HG03378 (cell line): ENCODE data around the gene THNSL1.
"Not testable (repeated sequence)": the region's sequence is repeated elsewhere in the genome, so short reads cannot be mapped to it uniquely, and the experiment has no call there.

Experiments
- ATAC-seq: cut with Tn5 transposase; IDR thresholded peaks from one replicate; pipeline ENCODE4 v1.9.1; 2021; ENCODE audit warnings: mild to moderate bottlenecking, moderate library complexity; ENCODE audit not compliant: unreplicated experiment

The THNSL1 gene

DNA sequence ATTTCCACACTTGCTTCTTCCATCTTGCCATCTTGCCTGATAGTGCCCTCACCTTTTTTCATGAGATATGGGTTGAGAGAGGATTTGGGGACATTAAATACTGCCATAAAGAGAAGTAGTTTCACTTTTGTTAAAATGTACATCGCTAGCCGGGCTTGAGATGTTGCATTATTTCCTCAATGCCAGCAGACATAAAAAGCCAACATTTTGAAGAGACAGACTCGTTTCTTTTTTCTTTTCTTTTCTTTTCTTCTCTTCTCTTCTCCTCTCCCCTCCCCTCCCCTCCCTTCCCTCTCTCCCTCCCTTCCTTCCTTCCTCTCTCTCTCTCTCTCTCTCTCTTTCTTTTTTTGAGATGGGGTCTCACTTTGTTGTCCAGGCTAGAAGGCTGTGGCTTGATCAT, 18.4 kb upstream of the THNSL1 start:
- ATAC-seq, result no peak

GRCh38 chr10:25011591-25011990, 4.8 kb upstream of the THNSL1 start:
- ATAC-seq, result not testable (repeated sequence)

- no peak for ATAC-seq
These were observed 1.8 kb upstream of the THNSL1 start for GRCh38 chr10:25014579-25014978.

DNA sequence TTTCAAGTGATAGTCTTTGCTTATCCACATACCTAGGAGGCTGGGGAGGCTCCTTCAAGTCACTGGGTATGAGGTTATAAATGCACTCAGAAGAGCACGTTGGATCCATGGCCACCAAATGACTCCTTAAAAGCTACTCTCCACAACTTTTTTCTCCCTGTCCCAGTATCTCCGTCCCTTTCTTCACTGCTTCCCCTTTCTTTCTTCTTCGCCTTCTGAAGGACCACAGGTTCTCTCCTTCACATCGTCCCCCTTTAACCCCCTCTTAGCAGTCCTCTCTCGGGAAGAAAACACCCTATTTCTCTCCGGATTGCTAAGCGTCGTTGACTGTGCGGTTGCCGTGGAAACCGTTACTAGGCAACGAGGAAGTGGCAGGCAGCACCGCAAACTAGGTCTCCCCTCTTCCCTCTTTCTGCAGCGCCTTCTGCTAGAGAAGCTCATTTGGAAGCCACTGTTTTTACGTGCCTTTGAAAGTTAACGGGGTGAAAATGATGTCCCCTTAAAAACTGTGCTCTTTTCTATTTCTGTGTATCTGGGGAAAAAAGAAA, 510 bp upstream of the THNSL1 start, which contains the start of gene ENKUR:
Gene ENKUR (minus strand): TSS at position 331 of the 548 bp plus-strand sequence. CDS start 222 bp downstream, at position 109.
- ATAC-seq, result peak; percentile 75

DNA sequence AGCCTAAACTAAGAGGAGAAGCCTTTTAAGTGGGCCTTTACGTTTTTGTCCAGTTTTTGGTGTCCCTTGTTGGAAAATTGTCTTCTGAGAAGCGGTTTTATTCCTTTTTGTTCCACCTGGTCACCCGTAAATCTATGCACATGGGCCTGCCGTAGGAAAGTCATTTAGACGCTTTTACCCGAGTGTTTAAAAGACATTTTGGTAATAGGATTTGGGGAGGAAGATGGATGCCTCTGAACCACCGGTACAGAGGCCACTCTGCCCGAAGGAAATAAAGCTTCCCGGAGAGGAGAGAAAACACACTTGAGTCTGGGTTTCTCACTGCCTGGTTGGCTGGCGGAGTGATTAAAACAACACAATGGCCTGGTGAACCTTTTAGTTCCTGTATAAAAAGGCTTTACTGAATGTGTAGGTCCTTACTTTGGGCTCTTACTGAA, 760 bp downstream of the THNSL1 start:
- no peak for ATAC-seq

GRCh38 chr10:25017661-25018060, 1.2 kb downstream of the THNSL1 start:
- ATAC-seq, result no peak

DNA sequence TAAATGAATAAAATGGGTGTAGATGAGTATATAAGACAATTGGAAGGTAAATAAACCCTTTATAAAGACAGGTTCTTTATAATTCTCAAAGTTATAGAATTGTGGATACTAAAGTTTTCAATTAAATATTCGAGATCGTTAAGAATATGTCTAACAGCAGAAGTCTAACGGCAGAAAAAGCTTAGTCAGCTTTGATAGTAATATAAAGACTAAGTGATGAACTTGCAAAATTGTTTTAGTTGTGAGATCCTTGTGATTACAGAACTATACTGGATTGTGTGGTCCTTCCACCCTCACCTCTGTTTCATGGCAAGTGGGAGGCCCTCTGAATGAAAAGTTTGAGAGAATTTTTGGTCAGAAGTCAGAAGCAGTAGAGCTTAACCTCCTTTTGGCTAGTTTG, 2.3 kb downstream of the THNSL1 start:
- ATAC-seq, result no peak

DNA sequence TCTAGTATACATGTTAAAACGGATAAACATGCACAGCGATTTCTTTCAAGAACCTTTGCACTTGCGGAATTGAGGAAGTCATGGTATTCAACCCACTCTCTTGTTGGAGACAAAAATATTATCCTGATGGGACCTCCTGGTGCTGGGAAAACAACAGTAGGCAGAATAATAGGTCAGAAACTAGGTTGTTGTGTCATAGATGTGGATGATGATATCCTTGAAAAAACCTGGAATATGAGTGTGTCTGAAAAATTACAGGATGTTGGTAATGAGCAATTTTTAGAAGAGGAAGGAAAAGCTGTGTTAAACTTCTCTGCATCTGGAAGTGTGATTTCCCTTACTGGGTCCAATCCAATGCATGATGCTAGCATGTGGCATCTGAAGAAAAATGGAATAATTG, 6.9 kb downstream of the THNSL1 start:
- no peak for ATAC-seq

DNA sequence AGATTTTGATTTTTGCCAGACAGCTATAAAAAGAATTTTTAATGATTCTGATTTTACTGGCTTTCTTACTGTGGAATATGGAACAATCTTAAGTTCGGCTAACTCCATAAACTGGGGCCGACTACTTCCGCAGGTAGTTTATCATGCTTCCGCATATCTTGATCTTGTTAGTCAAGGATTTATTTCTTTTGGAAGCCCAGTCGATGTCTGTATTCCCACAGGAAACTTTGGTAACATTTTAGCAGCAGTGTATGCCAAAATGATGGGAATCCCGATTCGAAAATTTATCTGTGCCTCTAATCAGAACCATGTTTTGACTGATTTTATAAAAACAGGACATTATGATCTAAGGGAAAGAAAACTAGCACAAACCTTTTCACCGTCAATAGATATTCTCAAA, 8.1 kb downstream of the THNSL1 start:
- no peak for ATAC-seq

GRCh38 chr10:25026463-25026862, 10.1 kb downstream of the THNSL1 start:
- ATAC-seq, result no peak

GRCh38 chr10:25028711-25029110, 12.3 kb downstream of the THNSL1 start:
- no peak for ATAC-seq

- ATAC-seq, result no peak
These were observed 13.1 kb downstream of the THNSL1 start for GRCh38 chr10:25029519-25029918.

DNA sequence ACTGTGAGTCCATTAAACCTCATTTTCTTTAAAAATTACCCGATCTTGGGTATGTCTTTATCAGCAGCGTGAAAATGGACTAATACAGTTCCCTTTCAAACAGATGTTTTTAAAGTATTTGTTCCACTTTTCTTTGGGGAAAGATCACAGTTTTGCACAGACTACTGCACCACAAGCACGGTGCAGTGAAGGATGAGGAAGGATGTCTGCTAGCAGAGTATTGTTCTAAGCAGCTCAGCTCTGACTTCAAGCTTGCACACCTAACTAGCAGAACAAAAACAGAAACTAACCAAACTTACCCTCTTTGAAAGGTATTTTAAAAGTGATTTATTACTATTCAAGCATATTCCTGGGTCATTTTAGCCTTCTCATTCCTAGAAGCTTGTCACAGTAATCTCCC, 20.0 kb downstream of the THNSL1 start:
- no peak for ATAC-seq

DNA sequence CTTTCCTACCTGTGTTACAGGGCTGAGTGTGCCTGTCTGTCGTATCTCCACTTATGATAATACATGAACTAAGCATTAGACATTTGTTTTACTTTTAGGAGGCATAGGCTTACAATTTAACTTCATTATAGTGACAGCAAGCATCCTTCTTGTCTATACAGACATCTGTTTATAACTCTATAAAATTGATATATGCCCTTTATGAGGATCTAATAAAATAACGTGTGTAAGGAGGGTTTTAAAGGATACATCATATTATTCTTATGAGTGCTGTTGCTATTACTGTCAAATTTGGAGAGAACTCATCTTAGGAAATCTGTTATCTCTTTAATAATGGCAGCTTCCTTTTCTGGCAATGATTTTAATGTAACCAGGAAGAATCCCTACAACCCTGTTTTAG, 21.9 kb downstream of the THNSL1 start:
- ATAC-seq, result no peak

GRCh38 chr10:25039531-25039930, 23.1 kb downstream of the THNSL1 start:
- no peak for ATAC-seq

DNA sequence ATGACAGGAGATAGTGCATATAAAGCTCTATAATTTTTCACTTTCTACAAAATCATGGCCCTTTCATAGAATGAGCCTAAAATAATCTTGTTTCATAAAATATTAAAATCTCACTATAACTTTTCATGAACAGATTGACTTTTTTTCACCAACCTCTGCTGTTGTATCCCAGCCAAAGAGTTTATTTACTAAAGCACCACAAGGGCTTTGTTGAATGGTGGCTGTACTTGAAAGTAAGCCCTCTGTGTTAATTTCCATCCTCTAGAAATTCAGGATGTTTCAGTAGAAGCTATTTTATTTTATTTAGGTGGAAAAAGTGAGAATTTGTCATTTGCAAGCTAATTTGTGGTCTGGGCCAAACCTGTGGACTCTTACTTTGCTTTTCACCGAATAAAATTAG, 30.2 kb downstream of the THNSL1 start:
- ATAC-seq, result no peak

DNA sequence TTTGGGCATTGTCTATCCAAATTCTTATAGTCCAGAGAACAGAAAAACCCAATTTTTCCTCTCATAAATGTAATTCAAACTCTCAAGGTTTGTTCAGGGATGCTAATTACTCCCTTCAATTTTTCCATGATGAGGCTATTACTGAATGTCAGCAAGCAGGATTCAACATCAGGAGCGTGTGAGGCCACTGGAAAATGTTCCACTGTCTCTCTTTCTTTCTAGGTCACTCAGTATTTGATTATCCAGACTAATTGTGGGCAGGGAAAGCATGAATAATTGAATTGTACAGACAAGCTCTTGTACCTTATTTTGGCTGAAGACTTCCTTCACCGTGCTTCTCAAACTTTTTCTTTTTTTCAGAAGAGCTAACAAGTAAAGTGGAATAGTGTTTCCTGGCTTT, 30.7 kb downstream of the THNSL1 start:
- ATAC-seq, result no peak

DNA sequence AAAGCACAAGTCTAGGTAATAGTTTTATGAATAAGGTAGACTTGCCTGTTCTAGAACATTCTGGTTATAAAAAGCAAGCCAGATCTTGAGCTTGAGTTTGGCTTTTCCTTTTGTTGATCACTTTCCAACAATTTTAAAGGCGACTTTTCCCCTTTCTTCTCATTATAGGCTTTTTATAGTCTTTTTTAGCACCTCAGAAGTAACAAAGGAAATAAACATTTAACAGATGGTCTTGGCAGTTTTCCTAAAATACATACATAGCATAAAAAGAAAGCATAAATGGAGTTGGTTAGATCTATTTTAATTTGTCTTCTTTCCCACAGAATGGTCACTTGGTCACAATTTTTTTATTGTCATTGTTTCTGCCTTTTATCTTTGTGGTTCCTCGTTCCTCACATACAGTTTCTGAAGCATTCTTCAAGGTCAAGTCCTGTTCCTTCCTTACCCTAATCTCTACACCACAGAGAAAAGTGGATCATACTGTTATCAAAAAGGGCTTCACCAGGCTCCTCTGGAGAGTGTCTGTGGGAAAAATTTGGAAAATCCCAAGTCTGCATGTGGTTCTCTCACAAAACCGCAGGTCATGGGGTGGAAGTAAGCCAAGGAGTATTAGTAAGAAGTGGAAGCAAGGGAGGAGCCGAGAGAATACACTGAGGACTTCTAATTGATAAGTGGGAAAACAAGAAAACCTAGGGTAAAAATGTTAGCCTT, 31.3 kb downstream of the THNSL1 start:
- no peak for ATAC-seq

GRCh38 chr10:25048450-25048849, 32.0 kb downstream of the THNSL1 start:
- no peak for ATAC-seq

DNA sequence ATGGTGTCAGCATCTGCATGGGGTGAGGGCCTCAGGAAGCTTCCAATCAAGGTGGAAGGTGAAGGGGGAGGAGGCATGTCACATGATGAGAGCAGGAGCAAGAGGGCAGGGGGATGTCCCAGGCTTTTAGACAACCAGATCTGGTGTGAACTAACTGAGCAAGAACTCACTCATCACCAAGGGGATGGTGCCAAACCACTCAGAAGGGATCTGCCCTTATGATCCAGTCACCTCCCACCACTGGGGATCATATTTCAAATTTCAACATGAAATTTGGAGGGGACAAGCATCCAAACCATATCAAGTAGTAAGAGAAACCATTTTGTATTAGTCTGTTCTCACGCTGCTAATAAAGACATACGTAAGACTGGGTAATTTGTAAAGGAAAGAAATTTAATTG, 33.6 kb downstream of the THNSL1 start:
- no peak for ATAC-seq

DNA sequence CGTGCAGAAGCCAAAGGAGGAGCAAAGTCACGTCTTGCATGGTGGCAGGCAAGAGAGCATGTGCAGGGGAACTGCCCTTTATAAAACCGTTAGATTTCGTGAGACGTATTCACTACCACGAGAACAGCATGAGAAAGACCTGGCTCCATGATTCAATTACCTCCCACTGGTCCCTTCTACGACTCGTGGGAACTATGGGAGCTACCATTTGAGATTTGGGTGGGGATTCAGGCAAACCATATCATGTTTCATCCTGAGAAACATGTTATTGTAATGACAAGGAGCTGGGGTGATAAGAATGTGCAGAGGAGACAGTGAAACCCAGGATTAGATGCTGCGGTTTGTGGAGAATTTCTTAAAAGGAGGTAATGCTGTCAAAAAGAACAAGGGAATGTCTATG, 34.0 kb downstream of the THNSL1 start:
- no peak for ATAC-seq

GRCh38 chr10:25052012-25052411, 35.6 kb downstream of the THNSL1 start:
- no peak for ATAC-seq

DNA sequence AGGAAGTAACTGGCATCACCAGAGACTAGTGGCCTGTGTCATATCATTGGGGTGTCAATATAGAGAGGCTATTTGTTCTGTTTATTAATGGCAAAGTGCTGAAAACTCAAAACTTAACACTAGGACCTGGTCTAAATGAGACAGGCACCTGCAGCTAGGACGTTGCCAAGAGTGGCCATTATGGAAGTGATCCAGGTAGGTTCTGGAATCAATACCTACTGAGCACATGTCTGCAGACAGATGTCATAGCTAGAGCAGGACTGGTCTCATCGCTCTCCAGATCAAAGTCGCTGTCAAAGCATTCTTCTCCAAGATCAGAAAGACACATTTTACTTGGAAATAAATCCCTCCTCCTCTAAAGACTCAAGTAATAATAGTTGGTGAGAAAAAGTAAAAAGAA, 40.3 kb downstream of the THNSL1 start:
- ATAC-seq, result no peak
